Mesothelial cell of epicardium (in vitro differentiated cells): ENCODE data around the gene SRPK2. TPM values are rescaled to one million over a fixed set of nuclear protein-coding genes. Genes with fewer than 3 reads are reported as not detected.

ENCODE experiments used
- DNase-seq, 2 experiments: peaks; one replicate each; pipeline ENCODE4 v3.0.0; 2021; ENCODE audit warnings: low spot score in 2 of 2; ENCODE audit not compliant: unreplicated experiment in 2 of 2
- H3K27ac Mint-ChIP-seq: 2 replicates; pipeline ENCODE4 v1.8.0; 2021; ENCODE audit warnings: mixed read lengths
- H3K27me3 Mint-ChIP-seq: 2 replicates; pipeline ENCODE4 v1.8.0; 2021; ENCODE audit warnings: low read depth, mixed read lengths
- H3K36me3 Mint-ChIP-seq: 2 replicates; pipeline ENCODE4 v1.8.0; 2021; ENCODE audit warnings: mixed read lengths
- H3K4me1 Mint-ChIP-seq: 2 replicates; pipeline ENCODE4 v1.8.0; 2021; ENCODE audit warnings: mixed read lengths
- H3K4me3 Mint-ChIP-seq: 2 replicates; pipeline ENCODE4 v1.8.0; 2021; ENCODE audit warnings: mild to moderate bottlenecking, moderate library complexity, mixed read lengths
- H3K9me3 Mint-ChIP-seq: 2 replicates; pipeline ENCODE4 v1.8.0; 2021; ENCODE audit warnings: mixed read lengths
- total RNA-seq: library from RNA; stranded (reverse); gene quantifications from 3 replicates; pipeline ENCODE4 v1.2.1, GENCODE V29; 2021
- TF ChIP-seq, protein P1 (sequence below): fragments of 200-600 bp; sonication (generic); IDR thresholded peaks from one replicate; pipeline ENCODE4 v1.5.0; 2021; ENCODE audit warnings: antibody characterized with exemption; ENCODE audit not compliant: unreplicated experiment

SRPK2 gene
- total RNA-seq, 1 donor from 2014 or later = 51.4 TPM

DNA sequence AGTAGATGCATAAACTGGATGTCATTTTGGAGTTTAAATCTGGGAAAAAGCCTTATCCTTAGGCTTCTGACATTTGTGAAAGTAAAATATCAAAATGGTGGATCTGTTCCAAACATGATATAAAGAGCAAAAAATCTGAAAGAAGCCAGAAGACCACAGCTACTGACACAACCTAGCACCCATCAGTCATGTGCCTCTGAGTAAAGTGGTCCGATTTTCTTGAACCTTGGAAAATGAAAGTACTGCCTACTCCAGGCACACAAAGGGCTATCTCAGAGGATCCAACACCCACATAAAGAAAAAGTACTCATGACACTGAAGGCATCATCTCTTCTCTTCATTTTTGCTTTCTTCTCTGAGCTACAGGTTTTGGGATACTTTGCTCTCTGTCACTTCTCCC lies 224.0 kb downstream of the SRPK2 start:
- Mint-ChIP-seq H3K36me3 (peaks cover 45% of the 10 kb centered on the region), H3K9me3 (no peaks in the 10 kb centered on the region), H3K27me3 (no peaks in the 10 kb centered on the region), H3K4me1 (no peaks in the 10 kb centered on the region), H3K27ac (no peak overlapping the region), H3K4me3 (no peak overlapping the region)
- TF ChIP-seq, protein P1, sequence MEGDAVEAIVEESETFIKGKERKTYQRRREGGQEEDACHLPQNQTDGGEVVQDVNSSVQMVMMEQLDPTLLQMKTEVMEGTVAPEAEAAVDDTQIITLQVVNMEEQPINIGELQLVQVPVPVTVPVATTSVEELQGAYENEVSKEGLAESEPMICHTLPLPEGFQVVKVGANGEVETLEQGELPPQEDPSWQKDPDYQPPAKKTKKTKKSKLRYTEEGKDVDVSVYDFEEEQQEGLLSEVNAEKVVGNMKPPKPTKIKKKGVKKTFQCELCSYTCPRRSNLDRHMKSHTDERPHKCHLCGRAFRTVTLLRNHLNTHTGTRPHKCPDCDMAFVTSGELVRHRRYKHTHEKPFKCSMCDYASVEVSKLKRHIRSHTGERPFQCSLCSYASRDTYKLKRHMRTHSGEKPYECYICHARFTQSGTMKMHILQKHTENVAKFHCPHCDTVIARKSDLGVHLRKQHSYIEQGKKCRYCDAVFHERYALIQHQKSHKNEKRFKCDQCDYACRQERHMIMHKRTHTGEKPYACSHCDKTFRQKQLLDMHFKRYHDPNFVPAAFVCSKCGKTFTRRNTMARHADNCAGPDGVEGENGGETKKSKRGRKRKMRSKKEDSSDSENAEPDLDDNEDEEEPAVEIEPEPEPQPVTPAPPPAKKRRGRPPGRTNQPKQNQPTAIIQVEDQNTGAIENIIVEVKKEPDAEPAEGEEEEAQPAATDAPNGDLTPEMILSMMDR = no peak
- DNase-seq = no peak

DNA sequence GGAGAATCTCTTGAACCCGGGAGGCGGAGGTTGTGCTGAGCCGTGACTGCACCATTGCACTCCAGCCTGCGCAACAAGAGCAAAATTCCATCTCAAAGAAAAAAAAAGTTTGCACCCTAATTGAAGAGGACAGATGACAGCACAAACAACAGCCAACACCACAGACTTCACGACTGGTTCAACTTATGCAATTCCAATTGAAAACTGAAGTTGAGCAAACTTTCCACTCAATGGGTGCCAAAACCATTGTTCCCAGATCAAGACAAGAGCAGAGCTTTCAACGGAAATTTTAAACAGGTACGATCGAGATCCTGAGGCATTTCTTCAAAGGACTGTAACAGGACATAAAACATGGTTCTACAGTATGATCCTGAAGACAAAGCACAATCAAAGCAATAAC lies 225.0 kb downstream of the SRPK2 start:
- peaks cover 41% of the 10 kb centered on the region for H3K36me3 Mint-ChIP-seq
- no peak overlapping the region for H3K4me3 Mint-ChIP-seq

DNA sequence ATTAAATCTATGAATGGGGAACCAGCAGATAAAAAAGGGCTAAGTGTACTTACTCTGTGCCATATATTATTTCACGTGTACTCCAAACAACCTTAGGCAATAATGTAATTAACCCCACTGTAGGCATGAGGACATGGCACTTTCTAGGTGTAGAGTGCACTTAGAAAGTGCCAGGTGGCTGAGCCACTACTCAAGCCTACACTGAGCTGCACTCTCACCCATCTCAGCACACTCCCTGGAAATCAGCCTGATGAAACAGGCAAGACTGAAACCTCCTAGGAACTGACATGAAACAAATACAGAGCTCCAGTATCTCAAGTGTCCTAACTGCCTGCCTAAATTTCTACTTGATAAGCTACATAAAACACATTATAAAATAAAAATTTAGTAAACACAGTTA lies 227.4 kb downstream of the SRPK2 start:
- Mint-ChIP-seq H3K27me3 (no peaks in the 10 kb centered on the region), H3K36me3 (peaks cover 33% of the 10 kb centered on the region), H3K4me3 (no peak overlapping the region), H3K4me1 (no peaks in the 10 kb centered on the region), H3K9me3 (no peaks in the 10 kb centered on the region), H3K27ac (no peak overlapping the region)
- TF ChIP-seq, protein P1 = no peak
- no peak for DNase-seq

More for the DNA sequence above, 225.0 kb downstream of the SRPK2 start:
- Mint-ChIP-seq H3K9me3 (no peaks in the 10 kb centered on the region), H3K27me3 (no peaks in the 10 kb centered on the region), H3K4me1 (no peaks in the 10 kb centered on the region), H3K27ac (no peak overlapping the region)
- TF ChIP-seq, protein P1 = no peak
- no peak for DNase-seq

DNA sequence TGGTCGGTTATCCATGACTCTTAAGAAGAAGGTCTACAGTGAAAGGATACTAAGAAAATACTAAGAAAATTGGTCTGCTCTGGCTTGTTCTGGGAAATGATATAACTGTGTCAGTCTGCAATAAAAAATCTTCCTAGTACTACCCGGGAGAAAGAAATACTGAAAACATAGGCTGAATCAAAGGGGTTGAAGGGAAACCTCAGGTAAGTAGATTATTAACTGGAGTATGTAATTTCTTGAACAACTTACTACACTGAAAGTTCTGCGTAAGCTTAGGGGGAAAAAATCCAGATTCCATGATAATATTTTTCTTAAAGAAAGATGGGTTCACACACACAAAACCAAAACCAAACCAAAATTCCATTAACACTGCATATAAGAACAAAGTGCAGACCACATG lies 231.4 kb downstream of the SRPK2 start:
- TF ChIP-seq, protein P1 = no peak
- Mint-ChIP-seq H3K4me1 (no peaks in the 10 kb centered on the region), H3K36me3 (peaks cover 7% of the 10 kb centered on the region)

DNA sequence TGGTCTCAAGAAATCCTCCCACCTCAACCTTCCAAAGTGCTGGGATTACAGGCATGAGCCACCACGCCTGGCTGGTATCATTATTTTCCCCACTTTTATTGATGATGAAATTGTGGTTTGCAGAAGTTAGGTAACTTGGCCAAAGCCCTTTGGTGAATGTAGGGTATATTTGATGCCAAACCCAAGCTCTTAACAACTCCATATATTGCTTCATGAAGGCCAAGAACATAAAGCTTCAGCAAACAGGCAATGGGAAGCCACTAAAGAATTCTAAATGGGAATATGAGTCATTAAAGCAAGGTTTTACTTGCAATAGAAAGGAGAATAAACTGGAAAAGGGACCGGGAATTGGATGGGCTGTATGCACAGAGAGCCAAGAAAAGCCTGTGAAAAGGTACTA lies 232.0 kb downstream of the SRPK2 start:
- no peak overlapping the region for H3K4me3 Mint-ChIP-seq
- no peak overlapping the region for H3K27ac Mint-ChIP-seq
- DNase-seq = no peak
- H3K4me1 Mint-ChIP-seq = no peaks in the 10 kb centered on the region
- TF ChIP-seq, protein P1 = no peak
- no peaks in the 10 kb centered on the region for H3K27me3 Mint-ChIP-seq
- H3K36me3 Mint-ChIP-seq = peaks cover 7% of the 10 kb centered on the region
- no peaks in the 10 kb centered on the region for H3K9me3 Mint-ChIP-seq

More for the DNA sequence above, 231.4 kb downstream of the SRPK2 start:
- DNase-seq = no peak
- no peaks in the 10 kb centered on the region for H3K27me3 Mint-ChIP-seq
- no peak overlapping the region for H3K4me3 Mint-ChIP-seq
- no peaks in the 10 kb centered on the region for H3K9me3 Mint-ChIP-seq
- no peak overlapping the region for H3K27ac Mint-ChIP-seq

DNA sequence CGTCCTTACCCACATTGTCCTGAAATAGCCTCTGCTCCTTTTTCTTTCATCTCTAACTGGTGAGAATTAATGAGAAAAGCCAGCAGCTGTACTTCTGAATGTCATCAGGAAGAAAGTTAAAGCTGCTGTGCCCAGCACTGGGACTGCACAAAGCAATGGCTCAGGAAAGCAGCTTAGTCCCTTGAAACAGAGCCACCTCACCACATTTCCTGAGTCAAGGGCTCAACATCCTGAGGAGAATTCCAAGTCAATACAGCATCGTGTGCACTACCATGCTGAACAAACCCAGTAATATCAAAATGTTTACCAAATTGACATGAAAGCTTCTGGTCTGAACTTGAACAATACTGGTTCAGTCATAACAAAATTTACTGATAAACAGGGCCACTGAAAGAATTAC lies 234.6 kb downstream of the SRPK2 start:
- Mint-ChIP-seq H3K27ac (no peak overlapping the region), H3K9me3 (no peaks in the 10 kb centered on the region), H3K4me3 (no peak overlapping the region), H3K27me3 (no peaks in the 10 kb centered on the region), H3K36me3 (peaks cover 7% of the 10 kb centered on the region), H3K4me1 (peaks cover 5% of the 10 kb centered on the region)
- DNase-seq = no peak
- TF ChIP-seq, protein P1 = no peak
